GM23338 (cell line): ENCODE results near the gene DCST2. TPM values are rescaled to one million over a fixed set of nuclear protein-coding genes. Genes with fewer than 3 reads are reported as not detected.
"Not testable (repeated sequence)": the region's sequence is repeated elsewhere in the genome, so short reads cannot be mapped to it uniquely, and the experiment has no call there.

ENCODE experiments used
- ATAC-seq: fragments of 200-7000 bp; cut with Tn5 transposase; 3 replicates; pipeline ENCODE4 v1.9.1; 2020
- DNase-seq: peaks from one replicate; pipeline ENCODE4 v3.0.0-alpha.2; 2015; ENCODE audit warnings: low spot score
- H2AFZ ChIP-seq: fragments of 200-600 bp; sonication (generic); 2 replicates; pipeline ENCODE4 v1.8.0; 2016; ENCODE audit warnings: antibody characterized with exemption, mild to moderate bottlenecking, moderate library complexity
- H3F3A ChIP-seq: fragments of 200-600 bp; sonication (generic); replicated peaks from 2 replicates; pipeline ENCODE4 v1.8.0; 2017; ENCODE audit warnings: antibody characterized with exemption, mixed run types, low read depth
- H3K27ac ChIP-seq: fragments of 200-600 bp; sonication (generic); 2 replicates; pipeline ENCODE4 v1.6.1; 2016; ENCODE audit warnings: low read depth
- H3K27me3 ChIP-seq: fragments of 200-600 bp; sonication (generic); 2 replicates; pipeline ENCODE4 v1.8.0; 2016; ENCODE audit warnings: mild to moderate bottlenecking, mixed run types, moderate library complexity; ENCODE audit not compliant: insufficient read depth
- H3K36me3 ChIP-seq: fragments of 200-600 bp; sonication (generic); 2 replicates; pipeline ENCODE4 v1.8.0; 2016; ENCODE audit warnings: mild to moderate bottlenecking; ENCODE audit not compliant: insufficient read depth
- H3K4me1 ChIP-seq: fragments of 200-600 bp; sonication (generic); 2 replicates; pipeline ENCODE4 v1.8.0; 2016; ENCODE audit warnings: mild to moderate bottlenecking, moderate library complexity; ENCODE audit not compliant: insufficient read depth
- H3K4me2 ChIP-seq: fragments of 200-600 bp; sonication (generic); 2 replicates; pipeline ENCODE4 v1.7.1; 2017; ENCODE audit warnings: mixed run types
- H3K4me3 ChIP-seq: fragments of 200-600 bp; sonication (generic); 2 replicates; pipeline ENCODE4 v1.6.1; 2016; ENCODE audit warnings: mixed run types
- H3K79me2 ChIP-seq: fragments of 200-600 bp; sonication (generic); replicated peaks from 2 replicates; pipeline ENCODE4 v1.8.0; 2017; ENCODE audit warnings: mild to moderate bottlenecking; ENCODE audit not compliant: insufficient read depth
- H3K9me2 ChIP-seq: fragments of 200-600 bp; sonication (generic); 2 replicates; pipeline ENCODE4 v1.8.0; 2017; ENCODE audit not compliant: insufficient read depth
- H4K20me1 ChIP-seq: fragments of 200-600 bp; sonication (generic); replicated peaks from 2 replicates; pipeline ENCODE4 v1.8.0; 2017; ENCODE audit warnings: mild to moderate bottlenecking; ENCODE audit not compliant: insufficient read depth
- H3K27ac Mint-ChIP-seq: 2 replicates; pipeline ENCODE4 v1.8.0; 2020; ENCODE audit warnings: inconsistent platforms, mild to moderate bottlenecking, moderate library complexity, mixed read lengths
- H3K27me3 Mint-ChIP-seq: 3 replicates; pipeline ENCODE4 v1.8.0; 2022; ENCODE audit warnings: low read depth, mild to moderate bottlenecking, moderate library complexity, mixed read lengths, inconsistent platforms; ENCODE audit not compliant: insufficient read depth, poor library complexity
- H3K36me3 Mint-ChIP-seq: 3 replicates; pipeline ENCODE4 v1.8.0; 2021; ENCODE audit warnings: low read depth, mild to moderate bottlenecking, inconsistent platforms, moderate library complexity, mixed read lengths
- H3K4me1 Mint-ChIP-seq: 3 replicates; pipeline ENCODE4 v1.8.0; 2020; ENCODE audit warnings: mild to moderate bottlenecking, inconsistent platforms, mixed read lengths
- H3K4me3 Mint-ChIP-seq: 3 replicates; pipeline ENCODE4 v1.8.0; 2021; ENCODE audit warnings: moderate library complexity, mild to moderate bottlenecking, inconsistent platforms, mixed read lengths
- H3K9me3 Mint-ChIP-seq: 3 replicates; pipeline ENCODE4 v1.8.0; 2020; ENCODE audit warnings: moderate library complexity, mild to moderate bottlenecking, inconsistent platforms, mixed read lengths
- ETS1 ChIP-seq: IDR thresholded peaks from 2 replicates; pipeline ENCODE4 v1.6.1; 2016; ENCODE audit warnings: antibody characterized with exemption
- EZH2 ChIP-seq: fragments of 200-600 bp; sonication (generic); IDR thresholded peaks from one replicate; pipeline ENCODE4 v1.8.0; 2017; ENCODE audit warnings: antibody characterized with exemption, mild to moderate bottlenecking, low read depth; ENCODE audit not compliant: unreplicated experiment
- EZH2phosphoT487 ChIP-seq: fragments of 200-600 bp; sonication (generic); IDR thresholded peaks from one replicate; pipeline ENCODE4 v1.8.1; 2018; ENCODE audit warnings: antibody characterized with exemption; ENCODE audit not compliant: unreplicated experiment
- JUNB ChIP-seq: IDR thresholded peaks from one replicate; pipeline ENCODE4 v1.6.1; 2016; ENCODE audit warnings: antibody characterized with exemption; ENCODE audit not compliant: unreplicated experiment
- ZNF114 ChIP-seq: fragments of 250-450 bp; sonication (Bioruptor Pico); IDR thresholded peaks from 2 replicates; pipeline ENCODE4 v1.5.0; 2020; ENCODE audit warnings: mild to moderate bottlenecking, moderate library complexity
- ZNF331 ChIP-seq: fragments of 250-450 bp; sonication (Bioruptor Pico); IDR thresholded peaks from 2 replicates; pipeline ENCODE4 v1.5.0; 2020; ENCODE audit warnings: low read depth, mild to moderate bottlenecking, moderate library complexity
- polyA plus RNA-seq: library from polyadenylated mRNA; unstranded; fragments of >200 nt; fragmentation: Nextera tagmentation; extraction: Ambion mirVana; gene quantifications from 2 replicates; pipeline ENCODE4 v1.2.1, GENCODE V29; 2016
- total RNA-seq: library from RNA; depleted of rRNA; stranded (reverse); fragments of >200 nt; shearing (Covaris generic); gene quantifications from 2 replicates; pipeline ENCODE4 v1.2.3, GENCODE V29; 2014
- TF ChIP-seq, protein P1 (sequence below), 2 experiments: fragments of 200-600 bp in 1 of 2; sonication (generic) in 1 of 2; conservative IDR thresholded peaks; 2 replicates each; pipeline versions ENCODE4 v1.5.1 to v1.6.1; 2016 to 2017; ENCODE audit warnings: antibody characterized with exemption in 2 of 2, low read depth in 2 of 2, mild to moderate bottlenecking in 2 of 2, moderate library complexity in 1 of 2
- TF ChIP-seq, protein P2 (sequence below): fragments of 250-450 bp; sonication (Bioruptor Pico); IDR thresholded peaks from 2 replicates; pipeline ENCODE4 v1.5.0; 2020; ENCODE audit warnings: mild to moderate bottlenecking, moderate library complexity

The DCST2 gene
- total and polyA plus RNA-seq, 2 experiments from 2014 or later: 0.78 TPM; not detected in 1

DNA sequence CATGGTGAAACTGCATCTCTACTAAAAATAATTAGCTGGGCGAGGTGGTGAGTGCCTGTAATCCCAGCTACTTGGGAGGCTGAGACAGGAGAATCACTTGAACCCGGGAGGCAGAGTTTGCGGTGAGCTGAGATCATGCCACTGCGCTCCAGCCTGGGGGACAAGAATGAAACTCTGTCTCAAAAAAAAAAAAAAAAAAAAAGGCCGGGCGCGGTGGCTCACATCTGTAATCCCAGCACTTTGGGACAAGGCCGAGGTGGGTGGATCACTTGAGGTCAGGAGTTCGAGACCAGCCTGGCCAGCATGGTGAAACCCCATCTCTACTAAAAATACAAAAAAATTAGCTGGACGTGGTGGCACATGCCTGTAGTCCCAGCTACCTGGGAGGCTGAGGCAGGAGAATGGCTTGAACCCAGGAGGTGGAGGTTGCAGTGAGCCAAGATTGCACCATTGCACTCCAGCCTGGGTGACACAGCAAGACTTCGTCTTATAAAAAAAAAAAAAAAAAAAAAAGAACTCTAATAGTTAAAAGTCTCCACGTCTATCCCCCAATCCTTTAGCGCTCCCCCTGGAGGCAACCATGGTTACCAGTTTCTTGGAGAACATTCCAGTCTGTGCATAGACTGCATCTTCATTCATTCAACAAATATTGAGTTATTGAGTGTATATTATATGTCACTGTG lies 38.1 kb downstream of the DCST2 start:
- H4K20me1 ChIP-seq, H3K36me3 ChIP-seq, H3K4me1 ChIP-seq, H3K27me3 ChIP-seq, H3K9me3 Mint-ChIP-seq, H3K79me2 ChIP-seq, H3K4me3 ChIP-seq, ATAC-seq, H2AFZ ChIP-seq, H3K4me3 Mint-ChIP-seq, H3K27ac Mint-ChIP-seq, H3K27ac ChIP-seq, H3K4me2 ChIP-seq, H3K9me2 ChIP-seq: not testable (repeated sequence)
- H3F3A ChIP-seq: peaks cover 22% of the 10 kb centered on the region; the same call in 1 of the 2 replicates
- peaks cover 10% of the 10 kb centered on the region; the same call in 2 of the 3 replicates for H3K36me3 Mint-ChIP-seq
- H3K27me3 Mint-ChIP-seq: peaks cover 19% of the 10 kb centered on the region
- peaks cover 30% of the 10 kb centered on the region for H3K4me1 Mint-ChIP-seq
- TF ChIP-seq, protein P1, sequence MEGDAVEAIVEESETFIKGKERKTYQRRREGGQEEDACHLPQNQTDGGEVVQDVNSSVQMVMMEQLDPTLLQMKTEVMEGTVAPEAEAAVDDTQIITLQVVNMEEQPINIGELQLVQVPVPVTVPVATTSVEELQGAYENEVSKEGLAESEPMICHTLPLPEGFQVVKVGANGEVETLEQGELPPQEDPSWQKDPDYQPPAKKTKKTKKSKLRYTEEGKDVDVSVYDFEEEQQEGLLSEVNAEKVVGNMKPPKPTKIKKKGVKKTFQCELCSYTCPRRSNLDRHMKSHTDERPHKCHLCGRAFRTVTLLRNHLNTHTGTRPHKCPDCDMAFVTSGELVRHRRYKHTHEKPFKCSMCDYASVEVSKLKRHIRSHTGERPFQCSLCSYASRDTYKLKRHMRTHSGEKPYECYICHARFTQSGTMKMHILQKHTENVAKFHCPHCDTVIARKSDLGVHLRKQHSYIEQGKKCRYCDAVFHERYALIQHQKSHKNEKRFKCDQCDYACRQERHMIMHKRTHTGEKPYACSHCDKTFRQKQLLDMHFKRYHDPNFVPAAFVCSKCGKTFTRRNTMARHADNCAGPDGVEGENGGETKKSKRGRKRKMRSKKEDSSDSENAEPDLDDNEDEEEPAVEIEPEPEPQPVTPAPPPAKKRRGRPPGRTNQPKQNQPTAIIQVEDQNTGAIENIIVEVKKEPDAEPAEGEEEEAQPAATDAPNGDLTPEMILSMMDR (conservative IDR thresholded peaks at IDR 0.05; ENCODE audit: low read depth in 2 of 2): peak; percentile 68 to 73
- DNase-seq: peak; percentile 84

DNA sequence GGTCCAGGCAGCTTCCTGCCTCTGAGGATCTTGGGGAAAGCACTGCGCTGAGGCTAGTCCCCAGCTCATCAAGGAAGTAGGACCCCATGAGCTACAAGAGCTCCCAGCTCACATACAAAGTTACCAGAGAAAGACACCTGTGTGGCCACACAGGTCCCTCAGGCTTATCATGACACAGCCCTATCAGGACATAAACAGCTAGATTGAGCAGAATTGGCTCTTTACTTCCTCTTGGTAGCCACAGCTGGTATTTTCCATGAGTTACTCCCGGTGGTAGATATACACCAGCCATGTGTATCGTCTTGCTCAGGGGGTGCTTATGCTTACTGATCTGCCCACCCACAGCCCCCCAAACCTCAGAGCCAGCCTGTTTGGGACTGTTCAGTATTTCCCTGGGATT lies 39.0 kb downstream of the DCST2 start:
- Mint-ChIP-seq H3K36me3 (peaks cover 14% of the 10 kb centered on the region), H3K4me3 (no peak overlapping the region; the same call in 2 of the 3 replicates), H3K4me1 (peaks cover 30% of the 10 kb centered on the region), H3K27ac (peak overlapping the region; percentile 71; the same call in 1 of the 2 replicates), H3K9me3 (no peaks in the 10 kb centered on the region), H3K27me3 (peaks cover 16% of the 10 kb centered on the region)
- Histone ChIP-seq H3K79me2 (no peaks in the 10 kb centered on the region), H2AFZ (no peak overlapping the region), H3K36me3 (0 out of 2 replicates have a peak, but pooled peaks cover 5% of the 10 kb centered on the region), H4K20me1 (no peaks in the 10 kb centered on the region; the same call in 1 of the 2 replicates), H3K27me3 (no peaks in the 10 kb centered on the region), H3K4me2 (no peak overlapping the region), H3F3A (peaks cover 15% of the 10 kb centered on the region; the same call in 1 of the 2 replicates), H3K9me2 (no peaks in the 10 kb centered on the region), H3K4me3 (no peak overlapping the region), H3K27ac (no peak overlapping the region), H3K4me1 (peaks cover 5% of the 10 kb centered on the region; the same call in 1 of the 2 replicates)
- ATAC-seq (no peak), DNase-seq (no peak)
- TF ChIP-seq ZNF114 (CRISPR knock-in tag): no peak
- TF ChIP-seq EZH2: no peak
- no peak for TF ChIP-seq EZH2phosphoT487
- no peak for TF ChIP-seq ZNF331 (CRISPR knock-in tag)
- TF ChIP-seq, protein P2, sequence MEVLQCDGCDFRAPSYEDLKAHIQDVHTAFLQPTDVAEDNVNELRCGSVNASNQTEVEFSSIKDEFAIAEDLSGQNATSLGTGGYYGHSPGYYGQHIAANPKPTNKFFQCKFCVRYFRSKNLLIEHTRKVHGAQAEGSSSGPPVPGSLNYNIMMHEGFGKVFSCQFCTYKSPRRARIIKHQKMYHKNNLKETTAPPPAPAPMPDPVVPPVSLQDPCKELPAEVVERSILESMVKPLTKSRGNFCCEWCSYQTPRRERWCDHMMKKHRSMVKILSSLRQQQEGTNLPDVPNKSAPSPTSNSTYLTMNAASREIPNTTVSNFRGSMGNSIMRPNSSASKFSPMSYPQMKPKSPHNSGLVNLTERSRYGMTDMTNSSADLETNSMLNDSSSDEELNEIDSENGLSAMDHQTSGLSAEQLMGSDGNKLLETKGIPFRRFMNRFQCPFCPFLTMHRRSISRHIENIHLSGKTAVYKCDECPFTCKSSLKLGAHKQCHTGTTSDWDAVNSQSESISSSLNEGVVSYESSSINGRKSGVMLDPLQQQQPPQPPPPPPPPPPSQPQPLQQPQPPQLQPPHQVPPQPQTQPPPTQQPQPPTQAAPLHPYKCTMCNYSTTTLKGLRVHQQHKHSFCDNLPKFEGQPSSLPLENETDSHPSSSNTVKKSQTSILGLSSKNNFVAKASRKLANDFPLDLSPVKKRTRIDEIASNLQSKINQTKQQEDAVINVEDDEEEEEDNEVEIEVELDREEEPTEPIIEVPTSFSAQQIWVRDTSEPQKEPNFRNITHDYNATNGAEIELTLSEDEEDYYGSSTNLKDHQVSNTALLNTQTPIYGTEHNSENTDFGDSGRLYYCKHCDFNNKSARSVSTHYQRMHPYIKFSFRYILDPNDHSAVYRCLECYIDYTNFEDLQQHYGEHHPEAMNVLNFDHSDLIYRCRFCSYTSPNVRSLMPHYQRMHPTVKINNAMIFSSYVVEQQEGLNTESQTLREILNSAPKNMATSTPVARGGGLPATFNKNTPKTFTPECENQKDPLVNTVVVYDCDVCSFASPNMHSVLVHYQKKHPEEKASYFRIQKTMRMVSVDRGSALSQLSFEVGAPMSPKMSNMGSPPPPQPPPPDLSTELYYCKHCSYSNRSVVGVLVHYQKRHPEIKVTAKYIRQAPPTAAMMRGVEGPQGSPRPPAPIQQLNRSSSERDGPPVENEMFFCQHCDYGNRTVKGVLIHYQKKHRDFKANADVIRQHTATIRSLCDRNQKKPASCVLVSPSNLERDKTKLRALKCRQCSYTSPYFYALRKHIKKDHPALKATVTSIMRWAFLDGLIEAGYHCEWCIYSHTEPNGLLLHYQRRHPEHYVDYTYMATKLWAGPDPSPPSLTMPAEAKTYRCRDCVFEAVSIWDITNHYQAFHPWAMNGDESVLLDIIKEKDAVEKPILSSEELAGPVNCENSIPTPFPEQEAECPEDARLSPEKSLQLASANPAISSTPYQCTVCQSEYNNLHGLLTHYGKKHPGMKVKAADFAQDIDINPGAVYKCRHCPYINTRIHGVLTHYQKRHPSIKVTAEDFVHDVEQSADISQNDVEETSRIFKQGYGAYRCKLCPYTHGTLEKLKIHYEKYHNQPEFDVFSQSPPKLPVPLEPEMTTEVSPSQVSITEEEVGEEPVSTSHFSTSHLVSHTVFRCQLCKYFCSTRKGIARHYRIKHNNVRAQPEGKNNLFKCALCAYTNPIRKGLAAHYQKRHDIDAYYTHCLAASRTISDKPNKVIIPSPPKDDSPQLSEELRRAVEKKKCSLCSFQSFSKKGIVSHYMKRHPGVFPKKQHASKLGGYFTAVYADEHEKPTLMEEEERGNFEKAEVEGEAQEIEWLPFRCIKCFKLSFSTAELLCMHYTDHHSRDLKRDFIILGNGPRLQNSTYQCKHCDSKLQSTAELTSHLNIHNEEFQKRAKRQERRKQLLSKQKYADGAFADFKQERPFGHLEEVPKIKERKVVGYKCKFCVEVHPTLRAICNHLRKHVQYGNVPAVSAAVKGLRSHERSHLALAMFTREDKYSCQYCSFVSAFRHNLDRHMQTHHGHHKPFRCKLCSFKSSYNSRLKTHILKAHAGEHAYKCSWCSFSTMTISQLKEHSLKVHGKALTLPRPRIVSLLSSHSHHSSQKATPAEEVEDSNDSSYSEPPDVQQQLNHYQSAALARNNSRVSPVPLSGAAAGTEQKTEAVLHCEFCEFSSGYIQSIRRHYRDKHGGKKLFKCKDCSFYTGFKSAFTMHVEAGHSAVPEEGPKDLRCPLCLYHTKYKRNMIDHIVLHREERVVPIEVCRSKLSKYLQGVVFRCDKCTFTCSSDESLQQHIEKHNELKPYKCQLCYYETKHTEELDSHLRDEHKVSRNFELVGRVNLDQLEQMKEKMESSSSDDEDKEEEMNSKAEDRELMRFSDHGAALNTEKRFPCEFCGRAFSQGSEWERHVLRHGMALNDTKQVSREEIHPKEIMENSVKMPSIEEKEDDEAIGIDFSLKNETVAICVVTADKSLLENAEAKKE (CRISPR knock-in tag): no peak
- no peak for TF ChIP-seq ETS1
- no peak for TF ChIP-seq JUNB
